ENCODE results near the gene ATP8B3. TPM values are rescaled to one million over a fixed set of nuclear protein-coding genes. Genes with fewer than 3 reads are reported as not detected.
A peak's percentile ranks its signal among the peaks of the same experiment; 100 is the strongest.

ATP8B3 gene
- total and polyA plus RNA-seq, 9 of the 15 experiments (the other 6 are each of a cell fraction or from before 2014, with no cell fraction given): 1.2 to 12.3 (median 3.8) TPM

GRCh38 chr19:1853295-1854038, 41.4 kb upstream of the ATP8B3 start (continued):
- no peak for TF ChIP-seq ATF1 (CRISPR knock-in tag; IDR thresholded peaks at IDR 0.05)
- peak; percentile 24; the same call in 1 of the 2 replicates for TF ChIP-seq ATF1 (tag; IDR thresholded peaks at IDR 0.05)
- no peak for TF ChIP-seq AFF4 (CRISPR knock-in tag; IDR thresholded peaks at IDR 0.05)
- TF ChIP-seq ZC3H8 (IDR thresholded peaks at IDR 0.05): no peak
- no peak for TF ChIP-seq POLR2AphosphoS2 (IDR thresholded peaks at IDR 0.05; ENCODE audit: low read length)
- no peak for TF ChIP-seq TAF15 (IDR thresholded peaks at IDR 0.05; ENCODE audit: low read depth, low read length)
- TF ChIP-seq ZFX (CRISPR knock-in tag; IDR thresholded peaks at IDR 0.05): peak; percentile 80
- TF ChIP-seq KAT2B (IDR thresholded peaks at IDR 0.05; ENCODE audit: low read depth, low read length): no peak
- TF ChIP-seq CHD2 (IDR thresholded peaks at IDR 0.05; ENCODE audit: low read depth, low read length): no peak
- TF ChIP-seq JUNB (CRISPR knock-in tag; conservative IDR thresholded peaks at IDR 0.05): peak; percentile 48; the same call in 1 of the 2 replicates
- TF ChIP-seq ZNF134 (CRISPR knock-in tag; conservative IDR thresholded peaks at IDR 0.05): 0 out of 2 replicates have a peak, but pooled peaks have one; percentile 27
- TF ChIP-seq ZNF143 (CRISPR knock-in tag; IDR thresholded peaks at IDR 0.05): no peak
- TF ChIP-seq PHF21A (IDR thresholded peaks at IDR 0.05; ENCODE audit: borderline replicate concordance, low read depth): peak; percentile 64; the same call in 1 of the 2 replicates
- TF ChIP-seq ATF3 (IDR thresholded peaks at IDR 0.05): no peak
- TF ChIP-seq ATF3 (CRISPR knock-in tag; conservative IDR thresholded peaks at IDR 0.05): no peak
- TF ChIP-seq ZNF197 (CRISPR knock-in tag; IDR thresholded peaks at IDR 0.05; ENCODE audit: low read depth): no peak
- TF ChIP-seq KLF10 (CRISPR knock-in tag; IDR thresholded peaks at IDR 0.05): no peak
- no peak for TF ChIP-seq ZNF696 (CRISPR knock-in tag; conservative IDR thresholded peaks at IDR 0.05)
- TF ChIP-seq SMC3 (conservative IDR thresholded peaks at IDR 0.05; ENCODE audit: insufficient read depth, low read depth, low read length): peak; percentile 45
- peak; percentile 78 for TF ChIP-seq ELF1 (tag; IDR thresholded peaks at IDR 0.05)
- TF ChIP-seq CTCFL (IDR thresholded peaks at IDR 0.05; ENCODE audit: borderline replicate concordance, insufficient read depth, low read depth, low read length, poor library complexity, severe bottlenecking): peak; percentile 45
- no peak for TF ChIP-seq MEF2D (tag; conservative IDR thresholded peaks at IDR 0.05; ENCODE audit: low read depth)
- no peak for TF ChIP-seq SIRT6 (IDR thresholded peaks at IDR 0.05; ENCODE audit: low read depth, low read length)
